Measurements from ENCODE around the gene DYNLT1. TPM values are rescaled to one million over a fixed set of nuclear protein-coding genes. Genes with fewer than 3 reads are reported as not detected.

Gene DYNLT1
- total and polyA plus RNA-seq, 2 of the 13 experiments (the other 11 are each of a cell fraction or from before 2014, with no cell fraction given), result 108 to 171 TPM

GRCh38 chr6:158644231-158645063, at the start of gene DYNLT1 (continued):
- TF ChIP-seq E2F2 (CRISPR knock-in tag; IDR thresholded peaks at IDR 0.05; ENCODE audit: borderline replicate concordance) (no peak), ARID3A (IDR thresholded peaks at IDR 0.05; ENCODE audit: low read depth, low read length) (no peak), CAMTA2 (CRISPR knock-in tag; IDR thresholded peaks at IDR 0.05; ENCODE audit: borderline replicate concordance) (peak; percentile 14; the same call in 1 of the 2 replicates), ARHGAP35 (CRISPR knock-in tag; IDR thresholded peaks at IDR 0.05; ENCODE audit: borderline replicate concordance) (peak; percentile 89), ZNF263 (CRISPR knock-in tag; IDR thresholded peaks at IDR 0.05) (peak; percentile 30; the same call in 1 of the 2 replicates), TIGD3 (CRISPR knock-in tag; IDR thresholded peaks at IDR 0.05; ENCODE audit: borderline replicate concordance) (peak; percentile 95), MYC (CRISPR knock-in tag; IDR thresholded peaks at IDR 0.05; ENCODE audit: borderline replicate concordance) (peak; percentile 83), ZNF547 (CRISPR knock-in tag; IDR thresholded peaks at IDR 0.05) (peak; percentile 94), XRCC5 (optimal IDR thresholded peaks at IDR 0.05; ENCODE audit: low read length) (peak; percentile 58), PAF1 (CRISPR knock-in tag; IDR thresholded peaks at IDR 0.05) (no peak), FOXP1 (IDR thresholded peaks at IDR 0.05) (no peak), FOXP1 (CRISPR knock-in tag; IDR thresholded peaks at IDR 0.05) (no peak), ZNF615 (CRISPR knock-in tag; IDR thresholded peaks at IDR 0.05; ENCODE audit: borderline replicate concordance) (no peak), ATF7 (IDR thresholded peaks at IDR 0.05) (peak; percentile 63), ATF7 (CRISPR knock-in tag; IDR thresholded peaks at IDR 0.05) (peak; percentile 70; the same call in 1 of the 2 replicates), ZNF772 (CRISPR knock-in tag; IDR thresholded peaks at IDR 0.05) (peak; percentile 79), SP4 (CRISPR knock-in tag; IDR thresholded peaks at IDR 0.05) (peak; percentile 85), BATF2 (CRISPR knock-in tag; IDR thresholded peaks at IDR 0.05) (0 out of 2 replicates have a peak, but pooled peaks have one; percentile 17), ZNF605 (CRISPR knock-in tag; IDR thresholded peaks at IDR 0.05) (peak; percentile 91), ZMYM3 (CRISPR knock-in tag; IDR thresholded peaks at IDR 0.05) (no peak; the same call in 1 of the 2 replicates), ZNF768 (CRISPR knock-in tag; IDR thresholded peaks at IDR 0.05) (peak; percentile 57; the same call in 1 of the 2 replicates), ZFY (CRISPR knock-in tag; IDR thresholded peaks at IDR 0.05) (peak; percentile 98), NFRKB (IDR thresholded peaks at IDR 0.05) (no peak), REXO4 (CRISPR knock-in tag; IDR thresholded peaks at IDR 0.05; ENCODE audit: borderline replicate concordance) (no peak), MLLT10 (CRISPR knock-in tag; IDR thresholded peaks at IDR 0.05) (peak; percentile 74; the same call in 1 of the 2 replicates), RAD21 (CRISPR knock-in tag; IDR thresholded peaks at IDR 0.05) (peak; percentile 61), EED (CRISPR knock-in tag; IDR thresholded peaks at IDR 0.05) (peak; percentile 44; the same call in 1 of the 2 replicates), FOXC1 (CRISPR knock-in tag; IDR thresholded peaks at IDR 0.05; ENCODE audit: borderline replicate concordance) (peak; percentile 98)
